ENCODE measurements around the gene EPB41L4B. TPM values are rescaled to one million over a fixed set of nuclear protein-coding genes. Genes with fewer than 3 reads are reported as not detected.
"Not testable (repeated sequence)": the region's sequence is repeated elsewhere in the genome, so short reads cannot be mapped to it uniquely, and the experiment has no call there.

The EPB41L4B gene
- polyA plus RNA-seq, 10 donors = 4.0 to 12.7 (median 8.8) TPM

GRCh38 chr9:109166171-109166770 is 154.6 kb downstream of the EPB41L4B start:
- no peak for DNase-seq

- DNase-seq = no peak
Measured at GRCh38 chr9:109164042-109164441, 156.8 kb downstream of the EPB41L4B start.

GRCh38 chr9:109163194-109163593 is 157.7 kb downstream of the EPB41L4B start:
- DNase-seq = no peak

- no peak for DNase-seq
Measured at GRCh38 chr9:109162677-109163076, 158.2 kb downstream of the EPB41L4B start.

- no peak for DNase-seq
Measured at GRCh38 chr9:109161471-109161870, 159.4 kb downstream of the EPB41L4B start.

- no peak for DNase-seq
Measured at GRCh38 chr9:109159583-109159982, 161.3 kb downstream of the EPB41L4B start.

- peak in 1 of 3 donors; percentile 22 for DNase-seq
Measured at GRCh38 chr9:109158651-109159050, 162.2 kb downstream of the EPB41L4B start.

GRCh38 chr9:109156708-109157107 is 164.2 kb downstream of the EPB41L4B start:
- no peak for DNase-seq

GRCh38 chr9:109150925-109151545 is 169.8 kb downstream of the EPB41L4B start:
- no peak for DNase-seq

GRCh38 chr9:109149722-109150121 is 171.1 kb downstream of the EPB41L4B start:
- no peak for DNase-seq

GRCh38 chr9:109149089-109149488 is 171.8 kb downstream of the EPB41L4B start:
- no peak for DNase-seq

- no peak for DNase-seq
Measured at GRCh38 chr9:109145051-109145450, 175.8 kb downstream of the EPB41L4B start.

GRCh38 chr9:109143881-109144562 is 176.8 kb downstream of the EPB41L4B start:
- no peak for DNase-seq

- no peak for DNase-seq
Measured at GRCh38 chr9:109141375-109141774, 179.5 kb downstream of the EPB41L4B start.

GRCh38 chr9:109139851-109140250 is 181.0 kb downstream of the EPB41L4B start:
- DNase-seq = no peak

- no peak for DNase-seq
Measured at GRCh38 chr9:109138421-109138820, 182.4 kb downstream of the EPB41L4B start.

GRCh38 chr9:109134167-109134578 is 186.7 kb downstream of the EPB41L4B start:
- DNase-seq = no peak

- DNase-seq = no peak
Measured at GRCh38 chr9:109133533-109133932, 187.3 kb downstream of the EPB41L4B start.

- DNase-seq = no peak
Measured at GRCh38 chr9:109132567-109133021, 188.3 kb downstream of the EPB41L4B start.

GRCh38 chr9:109129470-109130197 is 191.2 kb downstream of the EPB41L4B start:
- no peak for DNase-seq

GRCh38 chr9:109126671-109127070 is 194.2 kb downstream of the EPB41L4B start:
- not testable (repeated sequence) for DNase-seq

- no peak for DNase-seq
Measured at GRCh38 chr9:109124121-109124520, 196.7 kb downstream of the EPB41L4B start.

Data from muscle of back (tissue), 11 donors.